GM12878 (cell line): Measurements from ENCODE around the gene PCF11. TPM values are rescaled to one million over a fixed set of nuclear protein-coding genes. Genes with fewer than 3 reads are reported as not detected.
A peak's percentile ranks its signal among the peaks of the same experiment; 100 is the strongest.

Source experiments
- CBX3 ChIP-seq: fragments of 200-600 bp; sonication (generic); IDR thresholded peaks from 2 replicates; pipeline ENCODE4 v1.6.1; 2016; ENCODE audit warnings: low read depth, borderline replicate concordance
- CEBPZ ChIP-seq: fragments of 150-350 bp; IDR thresholded peaks from 2 replicates; pipeline ENCODE4 v1.6.1; 2016; ENCODE audit warnings: low read depth, low read length
- CHD2 ChIP-seq: IDR thresholded peaks from 2 replicates; pipeline ENCODE4 v1.6.1; 2011; ENCODE audit warnings: low read depth, low read length, improper control_type of control experiment, borderline replicate concordance
- CUX1 ChIP-seq: IDR thresholded peaks from 2 replicates; pipeline ENCODE4 v1.6.1; 2012; ENCODE audit warnings: improper control_type of control experiment, low read depth, low read length; ENCODE audit not compliant: insufficient replicate concordance
- DPF2 ChIP-seq: fragments of 450-650 bp; IDR thresholded peaks from 2 replicates; pipeline ENCODE4 v1.6.1; 2017; ENCODE audit warnings: mild to moderate bottlenecking
- IKZF2 ChIP-seq, 2 experiments: fragments of 450-650 bp; IDR thresholded peaks; 2 replicates each; pipeline ENCODE4 v1.6.1; 2017; ENCODE audit warnings: mild to moderate bottlenecking in 2 of 2, moderate library complexity in 2 of 2
- JUND ChIP-seq: IDR thresholded peaks from 2 replicates; pipeline ENCODE4 v1.6.1; 2012; ENCODE audit warnings: low read depth, mild to moderate bottlenecking, low read length, improper control_type of control experiment, moderate library complexity
- MTA3 ChIP-seq: IDR thresholded peaks from 2 replicates; pipeline ENCODE4 v1.6.1; 2012; ENCODE audit warnings: low read length, inconsistent platforms, borderline replicate concordance
- PBX3 ChIP-seq: IDR thresholded peaks from 2 replicates; pipeline ENCODE4 v1.6.1; 2011; ENCODE audit warnings: mild to moderate bottlenecking, low read depth, low read length, moderate library complexity; ENCODE audit not compliant: insufficient replicate concordance
- PKNOX1 ChIP-seq: fragments of 450-650 bp; IDR thresholded peaks from 2 replicates; pipeline ENCODE4 v1.6.1; 2016; ENCODE audit warnings: mild to moderate bottlenecking
- POU2F2 ChIP-seq: IDR thresholded peaks from 3 replicates; pipeline ENCODE4 v1.6.1; 2011; ENCODE audit warnings: low read depth, mild to moderate bottlenecking, low read length, borderline replicate concordance
- PRDM15 ChIP-seq: fragments of 450-650 bp; formaldehyde crosslinking; IDR thresholded peaks from 2 replicates; pipeline ENCODE4 v1.4.0; 2020; ENCODE audit warnings: mild to moderate bottlenecking, moderate library complexity
- RBBP5 ChIP-seq: fragments of 200-600 bp; sonication (generic); conservative IDR thresholded peaks from 2 replicates; pipeline ENCODE4 v1.6.1; 2016
- polyA plus RNA-seq, 11 experiments: library from polyadenylated mRNA; depleted of rRNA in 4 of 11; unstranded in 6 of 11; stranded (reverse) in 5 of 11; fragments of >200 nt; fragmentation: Nextera tagmentation in 4 of 11; fragmentation: Illumina TruSeq in 1 of 11; extraction: Ambion mirVana in 4 of 11; extraction: Trizol in 1 of 11; gene quantifications; 1 replicate in 1 of 11; 2 replicates in 10 of 11; pipeline versions ENCODE4 v1.2.1 to v1.2.3, GENCODE V29; 2011 to 2016; ENCODE audit warnings: inconsistent platforms in 2 of 11, missing spikeins in 2 of 11, low read depth in 1 of 11
- total RNA-seq, 4 experiments: library from RNA; depleted of rRNA in 3 of 4; stranded (reverse); fragments of >200 nt in 3 of 4; fragmentation: Illumina TruSeq in 1 of 4; extraction: Trizol in 1 of 4; gene quantifications; 2 replicates each; pipeline versions ENCODE4 v1.2.1 to v1.2.3, GENCODE V29; 2013 to 2021

The PCF11 gene
- total and polyA plus RNA-seq, 10 of the 15 experiments (the other 5 are each of a cell fraction or from before 2014, with no cell fraction given), result 9.2 to 90.4 (median 48.0) TPM

- TF ChIP-seq CUX1, result no peak
- peak; percentile 67 to 72; a peak in 2 of 4 replicates for TF ChIP-seq IKZF2 (IDR thresholded peaks at IDR 0.05)
- no peak for TF ChIP-seq JUND
- TF ChIP-seq PKNOX1, result no peak
- no peak for TF ChIP-seq CEBPZ
- TF ChIP-seq RBBP5, result no peak
- TF ChIP-seq PRDM15 (CRISPR knock-in tag), result no peak
- TF ChIP-seq PBX3, result no peak
- no peak for TF ChIP-seq CBX3
- no peak for TF ChIP-seq POU2F2
- TF ChIP-seq DPF2, result 0 out of 2 replicates have a peak, but pooled peaks have one; percentile 45
- TF ChIP-seq MTA3, result no peak; the same call in 1 of the 2 replicates
- 0 out of 2 replicates have a peak, but pooled peaks have one; percentile 25 for TF ChIP-seq CHD2
Observed at GRCh38 chr11:83157594-83158356, 844 bp downstream of the PCF11 start (continued).
